ENCODE data around the gene ZNF425. TPM values are rescaled to one million over a fixed set of nuclear protein-coding genes. Genes with fewer than 3 reads are reported as not detected.

ZNF425 gene
- total RNA-seq, 4 donors from 2014 or later = 0.77 to 8.8 (median 4.8) TPM; not detected in 1

GRCh38 chr7:149072438-149072775 lies 53.7 kb downstream of the ZNF425 start:
- no peak overlapping the region for H3K27ac ChIP-seq
- H3K4me1 ChIP-seq = no peaks in the 10 kb centered on the region
- intact Hi-C loops (cut with DNase I; ENCODE audit: low total_unique reads) = no loop called here
- no peaks in the 10 kb centered on the region for H3K9me3 ChIP-seq
- TF ChIP-seq POLR2A (IDR thresholded peaks at IDR 0.05) = no peak
- TF ChIP-seq CTCF (IDR thresholded peaks at IDR 0.05) = no peak
- H3K4me3 ChIP-seq = no peak overlapping the region
- no peaks in the 10 kb centered on the region for H3K36me3 ChIP-seq
- H3K27me3 ChIP-seq = no peaks in the 10 kb centered on the region
- DNase-seq = no peak

DNA sequence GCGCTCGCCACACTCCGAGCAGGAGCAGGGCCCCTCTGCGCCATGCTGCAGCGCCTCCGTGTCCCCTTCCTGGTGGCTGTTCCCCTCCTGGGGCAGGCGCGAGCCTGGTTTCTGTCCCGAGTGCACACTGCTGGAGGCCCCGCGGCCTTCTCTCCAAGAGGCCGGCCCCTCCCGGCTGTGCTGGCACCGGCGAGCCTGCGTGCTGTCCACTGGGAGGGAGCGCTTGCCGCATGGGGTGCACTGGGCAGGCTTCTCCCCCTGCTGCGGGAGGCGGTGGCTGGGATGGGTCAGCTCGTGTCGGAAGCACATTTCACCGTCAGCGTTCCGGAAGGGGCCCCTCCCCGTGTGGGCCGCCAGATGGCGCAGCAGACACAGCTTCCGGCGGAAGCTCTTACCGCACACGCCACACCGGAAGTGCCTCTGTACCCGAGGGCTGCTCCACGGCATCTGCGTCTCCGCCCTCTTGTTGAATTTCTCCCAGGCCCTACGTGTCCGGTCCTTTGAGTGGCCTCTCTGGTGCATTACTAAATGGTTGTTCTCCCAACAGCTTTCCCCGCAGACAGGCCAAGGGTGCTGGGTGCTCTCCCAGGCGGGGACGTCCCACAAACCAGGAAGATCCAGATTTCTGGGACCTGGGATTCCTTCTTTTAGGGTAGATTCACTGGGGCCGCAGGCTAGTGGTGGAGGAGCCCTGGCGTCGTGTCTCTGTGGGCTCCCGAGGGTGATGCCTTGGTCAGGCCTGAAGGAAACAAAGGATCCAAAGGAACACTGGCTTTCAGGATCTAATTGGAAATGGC lies 54.3 kb downstream of the ZNF425 start:
- no peaks in the 10 kb centered on the region for H3K36me3 ChIP-seq
- intact Hi-C loops (cut with DNase I; ENCODE audit: low total_unique reads) = no loop called here
- H3K27ac ChIP-seq = no peak overlapping the region
- DNase-seq = no peak
- no peaks in the 10 kb centered on the region for H3K27me3 ChIP-seq
- TF ChIP-seq POLR2A (IDR thresholded peaks at IDR 0.05) (no peak), CTCF (IDR thresholded peaks at IDR 0.05) (no peak)
- H3K4me3 ChIP-seq = no peak overlapping the region
- H3K9me3 ChIP-seq = no peaks in the 10 kb centered on the region
- no peaks in the 10 kb centered on the region for H3K4me1 ChIP-seq

DNA sequence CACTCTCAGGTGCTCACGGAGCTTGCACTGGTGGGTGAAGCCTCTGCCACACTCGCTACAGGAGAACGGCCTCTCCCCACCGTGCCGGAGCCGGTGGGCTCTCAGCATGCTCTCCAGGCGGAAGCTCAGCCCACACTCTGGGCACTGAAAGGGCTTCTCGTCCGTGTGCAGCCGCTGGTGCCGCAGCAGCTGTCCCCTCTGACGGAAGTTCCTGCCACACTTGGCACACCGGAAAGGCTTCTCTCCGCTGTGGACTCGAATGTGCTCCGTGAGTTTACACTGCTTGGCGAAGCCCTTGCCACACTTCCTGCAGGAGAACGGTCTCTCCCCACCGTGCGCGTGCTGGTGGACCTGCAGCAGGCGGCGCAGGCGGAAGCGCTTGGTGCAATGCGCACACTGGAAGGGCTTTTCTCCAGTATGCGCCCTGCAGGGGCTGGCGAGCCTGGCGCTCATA lies 54.9 kb downstream of the ZNF425 start:
- H3K4me3 ChIP-seq = no peak overlapping the region
- no peaks in the 10 kb centered on the region for H3K27me3 ChIP-seq
- no peak for DNase-seq
- H3K9me3 ChIP-seq = no peaks in the 10 kb centered on the region
- intact Hi-C loops (cut with DNase I; ENCODE audit: low total_unique reads) = no loop called here
- H3K36me3 ChIP-seq = no peaks in the 10 kb centered on the region
- H3K4me1 ChIP-seq = no peaks in the 10 kb centered on the region
- H3K27ac ChIP-seq = no peak overlapping the region
- TF ChIP-seq CTCF (IDR thresholded peaks at IDR 0.05) (no peak), POLR2A (IDR thresholded peaks at IDR 0.05) (no peak)

DNA sequence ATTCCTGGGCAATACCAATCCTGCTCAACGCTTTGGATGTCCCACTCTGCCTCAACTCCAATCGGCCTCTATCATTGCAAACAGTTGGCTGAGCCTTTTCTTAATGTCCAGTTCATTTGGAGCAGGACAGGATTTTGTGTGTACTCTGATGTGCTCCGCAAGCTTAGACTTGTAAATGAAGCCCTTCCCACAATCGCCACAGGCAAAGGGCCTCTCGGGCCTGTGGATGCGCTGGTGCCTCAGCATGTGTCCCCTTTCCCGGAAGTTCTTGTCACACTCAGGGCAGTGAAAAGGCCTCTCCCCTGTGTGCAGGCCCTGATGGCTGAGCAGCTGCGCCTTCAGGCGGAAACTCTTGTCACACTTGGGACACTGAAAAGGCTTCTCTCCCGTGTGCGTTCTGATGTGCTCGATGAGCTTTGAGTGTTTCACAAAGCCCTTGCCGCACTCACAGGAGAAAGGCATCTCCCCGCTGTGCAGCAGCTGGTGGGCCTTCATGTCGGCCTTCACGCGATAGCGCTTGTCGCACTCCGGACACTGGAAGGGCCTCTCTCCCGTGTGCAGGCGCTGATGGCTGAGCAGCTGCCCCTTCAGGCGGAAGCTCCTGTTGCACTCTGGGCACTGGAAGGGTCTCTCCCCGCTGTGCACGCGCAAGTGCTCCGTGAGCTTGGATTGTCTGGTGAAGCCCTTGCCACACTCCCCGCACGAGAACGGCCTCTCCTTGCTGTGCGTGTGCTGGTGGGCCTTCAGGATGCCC lies 55.6 kb downstream of the ZNF425 start:
- Histone ChIP-seq H3K4me3 (no peak overlapping the region), H3K36me3 (no peaks in the 10 kb centered on the region), H3K4me1 (no peaks in the 10 kb centered on the region), H3K9me3 (no peaks in the 10 kb centered on the region), H3K27ac (no peak overlapping the region), H3K27me3 (no peaks in the 10 kb centered on the region)
- intact Hi-C loops (cut with DNase I; ENCODE audit: low total_unique reads) = no loop called here
- DNase-seq = no peak
- TF ChIP-seq POLR2A (IDR thresholded peaks at IDR 0.05) (no peak), CTCF (IDR thresholded peaks at IDR 0.05) (no peak)

DNA sequence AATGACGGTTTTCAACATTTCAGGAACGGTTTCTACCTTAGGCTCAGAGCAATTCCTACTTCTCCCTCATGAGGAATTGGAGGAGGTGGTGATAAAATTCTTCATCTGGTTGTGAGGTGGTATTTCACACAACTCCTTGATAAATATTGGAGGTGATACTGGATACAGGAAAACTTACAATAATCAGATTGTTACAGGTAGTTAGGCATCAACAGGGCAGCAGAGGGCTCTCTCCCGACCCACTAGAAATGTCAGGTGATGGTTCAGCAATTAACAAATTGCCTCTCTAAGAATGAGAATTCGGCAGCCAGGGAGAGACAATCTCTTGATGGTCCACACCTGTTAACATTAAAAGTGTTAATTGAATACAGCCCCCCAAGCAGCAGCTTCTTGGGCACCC lies 58.3 kb downstream of the ZNF425 start:
- Histone ChIP-seq H3K9me3 (no peaks in the 10 kb centered on the region), H3K27ac (no peak overlapping the region), H3K36me3 (no peaks in the 10 kb centered on the region), H3K4me3 (no peak overlapping the region), H3K4me1 (no peaks in the 10 kb centered on the region), H3K27me3 (no peaks in the 10 kb centered on the region)
- TF ChIP-seq POLR2A (IDR thresholded peaks at IDR 0.05) (no peak), CTCF (IDR thresholded peaks at IDR 0.05) (no peak)
- intact Hi-C loops (cut with DNase I; ENCODE audit: low total_unique reads) = no loop called here
- no peak for DNase-seq

Data from uterus (tissue), 4 donors.